Kidney (tissue), 14 donors: ENCODE measurements around the gene PIGH. TPM values are rescaled to one million over a fixed set of nuclear protein-coding genes. Genes with fewer than 3 reads are reported as not detected.
"Not testable (repeated sequence)": the region's sequence is repeated elsewhere in the genome, so short reads cannot be mapped to it uniquely, and the experiment has no call there.

Experiments used
- DNase-seq, 5 donors: peaks; one replicate each; pipeline ENCODE4 v3.0.0-alpha.2; 2013 to 2020
- FAIRE-seq: peaks from 2 replicates; lab custom pipeline; 2012; peaks lifted over from hg19 to GRCh38; lab: Jason Lieb, UNC
- H3K27ac ChIP-seq, 2 donors: one replicate each; pipeline ENCODE4 v1.7.0; 2013; ENCODE audit warnings: low read depth in 2 of 2, low read length in 2 of 2, inconsistent platforms in 1 of 2
- H3K27me3 ChIP-seq: one replicate; pipeline ENCODE4 v1.7.1; 2013; ENCODE audit warnings: low read length, inconsistent platforms; ENCODE audit not compliant: control insufficient read depth, insufficient read depth
- H3K36me3 ChIP-seq, 3 donors: one replicate each; pipeline versions ENCODE4 v1.7.0 to v1.7.1; 2013; ENCODE audit warnings: low read length in 3 of 3, control low read depth in 1 of 3, inconsistent platforms in 1 of 3; ENCODE audit not compliant: insufficient read depth in 3 of 3, control insufficient read depth in 2 of 3
- H3K4me1 ChIP-seq, 3 donors: one replicate each; pipeline versions ENCODE4 v1.7.0 to v1.7.1; 2013; ENCODE audit warnings: low read length in 3 of 3, inconsistent platforms in 1 of 3, low read depth in 1 of 3; ENCODE audit not compliant: control insufficient read depth in 2 of 3, insufficient read depth in 2 of 3
- H3K4me3 ChIP-seq, 3 donors: one replicate each; pipeline versions ENCODE4 v1.7.0 to v1.8.1; 2013; ENCODE audit warnings: low read length in 3 of 3, control low read depth in 1 of 3, inconsistent platforms in 1 of 3
- H3K9ac ChIP-seq, 3 donors: one replicate each; pipeline versions ENCODE4 v1.7.0 to v1.7.1; 2013; ENCODE audit warnings: low read length in 3 of 3, control low read depth in 1 of 3, inconsistent platforms in 1 of 3
- H3K9me3 ChIP-seq, 3 donors: one replicate each; pipeline versions ENCODE4 v1.7.0 to v1.7.1; 2013; ENCODE audit warnings: low read length in 3 of 3, control low read depth in 1 of 3, inconsistent platforms in 1 of 3; ENCODE audit not compliant: control insufficient read depth in 2 of 3, insufficient read depth in 1 of 3
- intact Hi-C: fragments of 100-400 bp; cut with DNase I; formaldehyde crosslinking; loops from one replicate; pipeline ENCODE4 v1.11.1; 2022
- polyA plus RNA-seq: library from polyadenylated mRNA; stranded (reverse); fragments of 350-450 nt; fragmentation: Illumina TruSeq; extraction: RNeasy Lipid Tissue Mini Kit (QIAGEN cat#74804); gene quantifications from one replicate; pipeline ENCODE4 v1.2.3, GENCODE V29; 2014; ENCODE audit warnings: low read depth, low replicate concordance; ENCODE audit not compliant: insufficient read depth
- total RNA-seq: library from RNA; stranded (reverse); fragmentation: NEBNext Ultra II Directional; extraction: Animal tissue kit (Norgen Biotek cat#: 25700); gene quantifications from one replicate; pipeline ENCODE4 v1.2.1, GENCODE V29; 2021
- TF ChIP-seq, protein P1 (sequence below): IDR thresholded peaks from 3 replicates; pipeline ENCODE4 v1.5.1; 2012; ENCODE audit warnings: mild to moderate bottlenecking, moderate library complexity, borderline replicate concordance; ENCODE audit not compliant: insufficient read depth; ENCODE audit errors: extremely low read depth
- donor health status: control.
- donor health status: control.
- donor health status: control.
- donor health status: control.
- donor health status: control.
- donor health status: DM: yes; HTN: yes; CAD: no.
- donor health status: Normal renal cell carcinoma (clear cell type).

The PIGH gene
- total and polyA plus RNA-seq, 2 donors from 2014 or later, result 31.7 to 44.9 TPM

DNA sequence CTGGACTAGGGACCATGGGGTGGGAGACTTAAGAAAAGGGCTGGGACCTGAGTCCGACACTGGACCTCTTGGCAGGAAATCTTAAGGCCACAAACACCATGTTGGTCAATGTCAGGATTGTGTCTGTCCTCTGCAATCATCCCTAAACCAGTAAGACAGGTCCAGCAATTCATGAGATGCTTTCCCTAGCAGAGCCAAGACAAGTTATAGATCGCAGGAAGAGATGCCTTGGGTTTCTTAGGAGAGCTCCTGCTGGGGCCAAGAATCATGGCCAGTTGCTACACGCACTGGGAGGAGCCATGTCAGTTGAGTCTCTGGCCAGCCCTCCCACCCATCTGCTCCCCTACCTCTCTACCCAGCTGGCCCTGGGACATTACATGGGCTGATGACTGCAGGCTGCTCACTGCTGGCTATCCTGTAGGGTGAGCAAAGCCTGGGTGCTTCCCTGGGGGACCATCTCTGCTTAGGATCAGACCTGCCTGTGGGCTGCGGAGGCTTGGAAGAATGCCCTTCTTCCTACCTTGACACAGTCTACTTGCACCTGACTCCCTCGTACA, 52.8 kb downstream of the PIGH start:
- no peak overlapping the region for H3K4me3 ChIP-seq
- DNase-seq, result no peak
- no peaks in the 10 kb centered on the region for H3K4me1 ChIP-seq
- peaks cover 0 to 2% (median 0%) of the 10 kb centered on the region in 3 donors for H3K9me3 ChIP-seq
- TF ChIP-seq, protein P1, sequence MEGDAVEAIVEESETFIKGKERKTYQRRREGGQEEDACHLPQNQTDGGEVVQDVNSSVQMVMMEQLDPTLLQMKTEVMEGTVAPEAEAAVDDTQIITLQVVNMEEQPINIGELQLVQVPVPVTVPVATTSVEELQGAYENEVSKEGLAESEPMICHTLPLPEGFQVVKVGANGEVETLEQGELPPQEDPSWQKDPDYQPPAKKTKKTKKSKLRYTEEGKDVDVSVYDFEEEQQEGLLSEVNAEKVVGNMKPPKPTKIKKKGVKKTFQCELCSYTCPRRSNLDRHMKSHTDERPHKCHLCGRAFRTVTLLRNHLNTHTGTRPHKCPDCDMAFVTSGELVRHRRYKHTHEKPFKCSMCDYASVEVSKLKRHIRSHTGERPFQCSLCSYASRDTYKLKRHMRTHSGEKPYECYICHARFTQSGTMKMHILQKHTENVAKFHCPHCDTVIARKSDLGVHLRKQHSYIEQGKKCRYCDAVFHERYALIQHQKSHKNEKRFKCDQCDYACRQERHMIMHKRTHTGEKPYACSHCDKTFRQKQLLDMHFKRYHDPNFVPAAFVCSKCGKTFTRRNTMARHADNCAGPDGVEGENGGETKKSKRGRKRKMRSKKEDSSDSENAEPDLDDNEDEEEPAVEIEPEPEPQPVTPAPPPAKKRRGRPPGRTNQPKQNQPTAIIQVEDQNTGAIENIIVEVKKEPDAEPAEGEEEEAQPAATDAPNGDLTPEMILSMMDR, result no peak
- no peak overlapping the region for H3K27ac ChIP-seq
- H3K9ac ChIP-seq, result no peak overlapping the region
- peaks cover 0 to 7% (median 3%) of the 10 kb centered on the region in 3 donors for H3K36me3 ChIP-seq
- no peaks in the 10 kb centered on the region for H3K27me3 ChIP-seq
- intact Hi-C loops, result no loop called here
- FAIRE-seq, result no peak

DNA sequence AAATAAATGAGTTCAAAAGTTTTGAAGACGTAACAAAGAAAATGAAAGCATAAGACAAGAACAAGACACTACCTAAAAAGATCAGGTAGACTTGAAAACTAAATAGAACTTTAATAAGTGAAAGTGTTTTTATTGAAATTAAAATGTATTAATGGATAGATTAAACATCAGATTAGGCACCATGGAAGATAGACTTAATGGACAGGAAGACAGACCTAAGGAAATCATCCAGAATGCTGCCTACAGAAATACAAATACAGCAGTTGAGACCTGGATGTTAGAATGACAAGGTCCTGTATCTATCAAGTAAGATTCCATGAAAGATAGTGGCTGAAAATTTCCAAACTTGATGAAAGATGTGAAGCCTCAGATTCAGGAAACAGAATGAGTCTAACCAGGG, 55.5 kb downstream of the PIGH start:
- intact Hi-C loops, result no loop called here
- DNase-seq (no peak), FAIRE-seq (no peak)
- Histone ChIP-seq H3K27ac (no peak overlapping the region), H3K27me3 (no peaks in the 10 kb centered on the region), H3K9me3 (peaks cover 0 to 2% (median 0%) of the 10 kb centered on the region in 3 donors), H3K9ac (no peak overlapping the region), H3K4me3 (no peak overlapping the region), H3K36me3 (peaks cover 0 to 7% (median 3%) of the 10 kb centered on the region in 3 donors), H3K4me1 (no peaks in the 10 kb centered on the region)
- TF ChIP-seq, protein P1, result no peak

DNA sequence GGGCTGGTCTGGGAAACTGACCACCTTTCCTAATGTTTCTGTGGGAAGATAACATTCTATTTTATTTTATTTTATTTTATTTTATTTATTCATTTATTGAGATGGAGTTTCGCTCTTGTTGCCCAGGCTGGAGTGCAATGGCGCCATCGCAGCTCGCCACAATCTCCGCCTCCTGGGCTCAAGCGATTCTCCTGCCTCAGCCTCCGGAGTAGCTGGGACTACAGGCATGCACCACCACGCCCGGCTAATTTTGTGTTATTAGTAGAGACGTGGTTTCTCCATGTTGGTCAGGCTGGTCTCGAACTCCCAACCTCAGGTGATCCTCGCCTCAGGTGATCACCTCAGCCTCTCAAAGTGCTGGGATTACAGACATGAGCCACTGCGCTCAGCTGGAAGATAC, 57.4 kb downstream of the PIGH start:
- intact Hi-C loops, H3K9ac ChIP-seq, H3K4me3 ChIP-seq, H3K9me3 ChIP-seq, H3K27me3 ChIP-seq, H3K27ac ChIP-seq, H3K4me1 ChIP-seq, FAIRE-seq, H3K36me3 ChIP-seq, DNase-seq: not testable (repeated sequence)

DNA sequence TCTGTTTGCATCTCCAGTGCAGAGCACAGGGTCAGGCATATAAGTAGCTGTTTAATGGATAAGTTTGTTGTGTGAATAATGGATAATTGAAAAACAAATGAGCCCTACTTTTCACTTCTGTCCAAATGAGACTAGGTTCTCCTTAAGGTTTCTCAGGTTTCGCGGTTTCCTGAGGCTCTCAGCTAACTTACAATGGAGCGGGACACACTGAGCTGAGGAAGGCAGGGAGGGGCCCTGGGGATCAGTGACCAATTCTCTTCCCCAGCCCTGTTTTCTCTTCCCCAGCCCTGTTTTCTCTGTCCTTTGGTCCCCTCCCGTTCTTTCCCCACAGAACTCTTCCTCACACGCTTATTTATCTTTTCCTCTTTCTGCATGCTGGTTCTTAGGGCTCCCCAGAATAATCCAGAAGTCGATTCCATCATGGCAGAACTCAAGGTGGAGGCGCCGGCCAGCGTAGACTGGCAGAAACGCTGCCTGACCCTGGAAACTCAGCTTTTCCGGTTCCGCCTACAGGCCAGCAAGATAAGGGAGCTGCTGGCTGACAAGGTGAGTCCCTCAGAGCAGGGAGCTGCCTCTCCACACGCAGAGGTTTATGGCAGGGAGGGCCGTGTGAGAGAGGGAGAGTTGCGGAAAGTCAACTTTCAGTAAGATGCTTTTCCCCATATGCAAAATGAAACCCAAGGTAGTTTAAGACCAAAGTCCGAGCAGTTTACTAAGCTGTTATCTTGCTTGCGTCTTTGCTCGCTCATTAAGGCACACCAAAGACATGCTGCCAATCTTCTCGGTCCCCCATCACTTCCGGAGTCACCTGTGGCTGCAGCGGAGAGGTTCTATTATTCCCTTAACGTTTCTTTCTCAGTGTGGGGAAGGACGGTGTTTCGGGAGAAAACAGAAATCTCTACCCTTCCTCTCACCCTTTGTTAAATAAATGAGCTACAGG, 58.4 kb downstream of the PIGH start:
- H3K27ac ChIP-seq, result no peak overlapping the region
- peaks cover 0 to 7% (median 3%) of the 10 kb centered on the region in 3 donors for H3K36me3 ChIP-seq
- H3K4me3 ChIP-seq, result no peak overlapping the region
- no peaks in the 10 kb centered on the region for H3K27me3 ChIP-seq
- FAIRE-seq (no peak), DNase-seq (no peak)
- H3K4me1 ChIP-seq, result no peaks in the 10 kb centered on the region
- intact Hi-C loops, result no loop called here
- no peak overlapping the region for H3K9ac ChIP-seq
- TF ChIP-seq, protein P1, result no peak
- peaks cover 0 to 2% (median 0%) of the 10 kb centered on the region in 3 donors for H3K9me3 ChIP-seq
